HEK293 (cell line): ENCODE data around the gene RPN2.

Experiments used
- CTCF ChIA-PET: fragments of 350-600 bp; formaldehyde crosslinking; extraction: SDS; loops from one replicate; lab custom pipeline; 2021; ENCODE audit warnings: antibody characterized with exemption; lab: Yijun Ruan, JAX
- POLR2A ChIA-PET: fragments of 300-600 bp; formaldehyde crosslinking; extraction: SDS; loops from one replicate; lab custom pipeline; 2020; ENCODE audit warnings: antibody characterized with exemption, inconsistent platforms; lab: Yijun Ruan, JAX
- H3K27ac ChIP-seq: fragments of 200-500 bp; sonication (Bioruptor generic); 2 replicates; pipeline ENCODE4 v1.5.1; 2014; ENCODE audit warnings: low read depth, low read length, control low read depth, inconsistent platforms; ENCODE audit errors: extremely low read depth
- H3K36me3 ChIP-seq, 2 experiments: fragments of 200-500 bp in 1 of 2; sonication (Bioruptor generic) in 1 of 2; 1 replicate in 1 of 2; 2 replicates in 1 of 2; pipeline ENCODE4 v1.5.1; 2014 to 2017; ENCODE audit warnings: inconsistent platforms in 2 of 2, low read length in 2 of 2; ENCODE audit not compliant: control insufficient read depth in 2 of 2, insufficient read depth in 1 of 2
- H3K4me1 ChIP-seq: fragments of 200-500 bp; sonication (Bioruptor generic); 2 replicates; pipeline ENCODE4 v1.5.1; 2014; ENCODE audit warnings: mild to moderate bottlenecking, low read length, inconsistent platforms; ENCODE audit not compliant: control insufficient read depth, insufficient read depth
- H3K4me3 ChIP-seq: 2 replicates; pipeline ENCODE4 v1.5.1; 2011; ENCODE audit warnings: low read depth, mild to moderate bottlenecking, control low read depth, low read length, moderate library complexity
- H3K9me3 ChIP-seq: fragments of 200-500 bp; sonication (Bioruptor generic); 2 replicates; pipeline ENCODE4 v1.5.1; 2014; ENCODE audit warnings: low read depth, low read length, inconsistent platforms; ENCODE audit not compliant: control insufficient read depth, insufficient read depth
- FEZF1 ChIP-seq: fragments of 450-650 bp; formaldehyde crosslinking; IDR thresholded peaks from 2 replicates; pipeline ENCODE4 v1.5.1; 2016; ENCODE audit warnings: missing biosample characterization, missing genetic modification characterization
- MZF1 ChIP-seq: fragments of 450-650 bp; formaldehyde crosslinking; IDR thresholded peaks from 2 replicates; pipeline ENCODE4 v1.5.1; 2017; ENCODE audit warnings: missing biosample characterization, missing genetic modification characterization, borderline replicate concordance
- PBX3 ChIP-seq: sonication (generic); formaldehyde crosslinking; IDR thresholded peaks from 2 replicates; pipeline ENCODE4 v1.8.1; 2022; ENCODE audit warnings: mild to moderate bottlenecking, moderate library complexity, missing genetic modification reagents
- PRDM2 ChIP-seq: fragments of 450-650 bp; formaldehyde crosslinking; IDR thresholded peaks from 2 replicates; pipeline ENCODE4 v1.5.1; 2016; ENCODE audit warnings: missing biosample characterization, missing genetic modification characterization, borderline replicate concordance
- SALL2 ChIP-seq: fragments of 450-650 bp; formaldehyde crosslinking; IDR thresholded peaks from 2 replicates; pipeline ENCODE4 v1.5.0; 2017; ENCODE audit warnings: missing biosample characterization, mild to moderate bottlenecking, missing genetic modification characterization, borderline replicate concordance
- SP3 ChIP-seq: fragments of 450-650 bp; formaldehyde crosslinking; IDR thresholded peaks from 2 replicates; pipeline ENCODE4 v1.5.1; 2016; ENCODE audit warnings: missing biosample characterization, missing genetic modification characterization
- YY2 ChIP-seq: fragments of 450-650 bp; formaldehyde crosslinking; IDR thresholded peaks from 2 replicates; pipeline ENCODE4 v1.5.1; 2016; ENCODE audit warnings: missing biosample characterization, missing genetic modification characterization
- ZBTB20 ChIP-seq: fragments of 450-650 bp; formaldehyde crosslinking; IDR thresholded peaks from 2 replicates; pipeline ENCODE4 v1.5.1; 2016; ENCODE audit warnings: missing biosample characterization, missing genetic modification characterization
- ZNF18 ChIP-seq: fragments of 450-650 bp; formaldehyde crosslinking; IDR thresholded peaks from 2 replicates; pipeline ENCODE4 v1.5.1; 2016; ENCODE audit warnings: missing biosample characterization, missing genetic modification characterization
- ZNF184 ChIP-seq: fragments of 450-650 bp; IDR thresholded peaks from 2 replicates; pipeline ENCODE4 v1.5.1; 2018; ENCODE audit warnings: missing biosample characterization, mild to moderate bottlenecking, missing genetic modification characterization
- ZNF398 ChIP-seq: fragments of 450-650 bp; formaldehyde crosslinking; IDR thresholded peaks from 2 replicates; pipeline ENCODE4 v1.5.1; 2017; ENCODE audit warnings: missing biosample characterization, missing genetic modification characterization
- ZNF426 ChIP-seq: fragments of 450-650 bp; formaldehyde crosslinking; IDR thresholded peaks from 2 replicates; pipeline ENCODE4 v1.5.1; 2017; ENCODE audit warnings: missing biosample characterization, missing genetic modification characterization, mild to moderate bottlenecking, inconsistent platforms, moderate library complexity
- ZNF473 ChIP-seq: fragments of 450-650 bp; formaldehyde crosslinking; IDR thresholded peaks from 2 replicates; pipeline ENCODE4 v1.5.1; 2017; ENCODE audit warnings: missing biosample characterization, missing genetic modification characterization
- ZNF530 ChIP-seq: fragments of 450-650 bp; formaldehyde crosslinking; IDR thresholded peaks from 2 replicates; pipeline ENCODE4 v1.5.1; 2016; ENCODE audit warnings: low read depth, missing biosample characterization, missing genetic modification characterization
- ZNF561 ChIP-seq: fragments of 450-650 bp; IDR thresholded peaks from 2 replicates; pipeline ENCODE4 v1.5.1; 2018; ENCODE audit warnings: missing biosample characterization, missing genetic modification characterization, borderline replicate concordance
- ZNF624 ChIP-seq: fragments of 450-650 bp; formaldehyde crosslinking; IDR thresholded peaks from 2 replicates; pipeline ENCODE4 v1.5.1; 2017; ENCODE audit warnings: missing biosample characterization, missing genetic modification characterization
- ZNF664 ChIP-seq: fragments of 450-650 bp; formaldehyde crosslinking; IDR thresholded peaks from 2 replicates; pipeline ENCODE4 v1.5.1; 2016; ENCODE audit warnings: missing biosample characterization, missing genetic modification characterization
- ZNF830 ChIP-seq: fragments of 450-650 bp; IDR thresholded peaks from 2 replicates; pipeline ENCODE4 v1.5.0; 2018; ENCODE audit warnings: missing biosample characterization, missing genetic modification characterization, low read depth, mild to moderate bottlenecking, moderate library complexity
- TF ChIP-seq, protein P1 (sequence below): fragments of 450-650 bp; formaldehyde crosslinking; IDR thresholded peaks from 2 replicates; pipeline ENCODE4 v1.5.1; 2016; ENCODE audit warnings: missing biosample characterization, missing genetic modification characterization
- TF ChIP-seq, protein P2 (sequence below): fragments of 450-650 bp; formaldehyde crosslinking; IDR thresholded peaks from 2 replicates; pipeline ENCODE4 v1.5.1; 2016; ENCODE audit warnings: missing biosample characterization, missing genetic modification characterization, borderline replicate concordance

Gene RPN2

GRCh38 chr20:37285664-37286374, 106.7 kb downstream of the RPN2 start:
- Histone ChIP-seq H3K4me3 (no peak overlapping the region), H3K4me1 (no peaks in the 10 kb centered on the region), H3K9me3 (no peaks in the 10 kb centered on the region), H3K27ac (no peak overlapping the region), H3K36me3 (no peaks in the 10 kb centered on the region)
- ChIA-PET POLR2A (no interaction called here), CTCF (interaction anchor here (0.6 to 2.7 kb wide), 4 partner anchors 9 to 476 kb away, joined by 3 to 12 read pairs (median 4); no protein-coding TSS in a partner anchor)
- TF ChIP-seq ZNF473 (tag by site-specific recombination) (no peak), SP3 (tag by site-specific recombination) (no peak), ZBTB20 (no peak), YY2 (tag by site-specific recombination) (no peak), ZNF830 (tag by site-specific recombination) (no peak)
- TF ChIP-seq, protein P1, sequence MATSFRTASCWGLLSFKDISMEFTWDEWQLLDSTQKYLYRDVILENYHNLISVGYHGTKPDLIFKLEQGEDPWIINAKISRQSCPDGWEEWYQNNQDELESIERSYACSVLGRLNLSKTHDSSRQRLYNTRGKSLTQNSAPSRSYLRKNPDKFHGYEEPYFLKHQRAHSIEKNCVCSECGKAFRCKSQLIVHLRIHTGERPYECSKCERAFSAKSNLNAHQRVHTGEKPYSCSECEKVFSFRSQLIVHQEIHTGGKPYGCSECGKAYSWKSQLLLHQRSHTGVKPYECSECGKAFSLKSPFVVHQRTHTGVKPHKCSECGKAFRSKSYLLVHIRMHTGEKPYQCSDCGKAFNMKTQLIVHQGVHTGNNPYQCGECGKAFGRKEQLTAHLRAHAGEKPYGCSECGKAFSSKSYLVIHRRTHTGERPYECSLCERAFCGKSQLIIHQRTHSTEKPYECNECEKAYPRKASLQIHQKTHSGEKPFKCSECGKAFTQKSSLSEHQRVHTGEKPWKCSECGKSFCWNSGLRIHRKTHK, result no peak

- no peak overlapping the region for H3K27ac ChIP-seq
- TF ChIP-seq, protein P2, sequence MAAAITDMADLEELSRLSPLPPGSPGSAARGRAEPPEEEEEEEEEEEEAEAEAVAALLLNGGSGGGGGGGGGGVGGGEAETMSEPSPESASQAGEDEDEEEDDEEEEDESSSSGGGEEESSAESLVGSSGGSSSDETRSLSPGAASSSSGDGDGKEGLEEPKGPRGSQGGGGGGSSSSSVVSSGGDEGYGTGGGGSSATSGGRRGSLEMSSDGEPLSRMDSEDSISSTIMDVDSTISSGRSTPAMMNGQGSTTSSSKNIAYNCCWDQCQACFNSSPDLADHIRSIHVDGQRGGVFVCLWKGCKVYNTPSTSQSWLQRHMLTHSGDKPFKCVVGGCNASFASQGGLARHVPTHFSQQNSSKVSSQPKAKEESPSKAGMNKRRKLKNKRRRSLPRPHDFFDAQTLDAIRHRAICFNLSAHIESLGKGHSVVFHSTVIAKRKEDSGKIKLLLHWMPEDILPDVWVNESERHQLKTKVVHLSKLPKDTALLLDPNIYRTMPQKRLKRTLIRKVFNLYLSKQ (tag by site-specific recombination), result no peak
- TF ChIP-seq PBX3 (CRISPR knock-in tag) (no peak), ZNF18 (tag by site-specific recombination) (no peak), SALL2 (tag by site-specific recombination) (no peak), FEZF1 (tag by site-specific recombination) (no peak), MZF1 (tag by site-specific recombination) (no peak), ZNF398 (tag by site-specific recombination) (no peak), ZNF624 (no peak), ZNF561 (tag by site-specific recombination) (no peak), ZNF664 (tag by site-specific recombination) (no peak), ZNF426 (tag by site-specific recombination) (no peak), ZNF530 (tag by site-specific recombination) (no peak), PRDM2 (no peak), ZNF184 (no peak)
These were observed 109.0 kb downstream of the RPN2 start for GRCh38 chr20:37288091-37288490.

More at GRCh38 chr20:37288091-37288490, 109.0 kb downstream of the RPN2 start:
- no peaks in the 10 kb centered on the region for H3K4me1 ChIP-seq
- ChIA-PET POLR2A (interaction anchor here (2.3 kb wide), 1 partner anchor 109 kb away, joined by 8 read pairs; the partner anchor contains the start of genes MROH8 and RPN2), CTCF (interaction anchor here (0.6 to 2.2 kb wide), 4 partner anchors 17 to 96 kb away, joined by 3 to 5 read pairs (median 3); no protein-coding TSS in a partner anchor)
- peaks cover 0 to 20% of the 10 kb centered on the region in 2 experiments; a peak in 2 of 3 replicates for H3K36me3 ChIP-seq
- H3K9me3 ChIP-seq, result no peaks in the 10 kb centered on the region
- no peak overlapping the region for H3K4me3 ChIP-seq
